OCI-LY7 (cell line): ENCODE measurements around the gene RALGAPA2.

Experiments
- EZH2phosphoT487 ChIP-seq: fragments of 200-600 bp; sonication (generic); IDR thresholded peaks from 2 replicates; pipeline ENCODE4 v1.6.1; 2018; ENCODE audit warnings: low read depth, borderline replicate concordance, mild to moderate bottlenecking, mixed run types, antibody characterized with exemption, low read length, moderate library complexity, mixed read lengths
- TF ChIP-seq, protein P1 (sequence below): fragments of 200-600 bp; sonication (generic); conservative IDR thresholded peaks from 2 replicates; pipeline ENCODE4 v1.5.1; 2014; ENCODE audit warnings: mild to moderate bottlenecking, antibody characterized with exemption, low read length, moderate library complexity, mixed read lengths

DNA sequence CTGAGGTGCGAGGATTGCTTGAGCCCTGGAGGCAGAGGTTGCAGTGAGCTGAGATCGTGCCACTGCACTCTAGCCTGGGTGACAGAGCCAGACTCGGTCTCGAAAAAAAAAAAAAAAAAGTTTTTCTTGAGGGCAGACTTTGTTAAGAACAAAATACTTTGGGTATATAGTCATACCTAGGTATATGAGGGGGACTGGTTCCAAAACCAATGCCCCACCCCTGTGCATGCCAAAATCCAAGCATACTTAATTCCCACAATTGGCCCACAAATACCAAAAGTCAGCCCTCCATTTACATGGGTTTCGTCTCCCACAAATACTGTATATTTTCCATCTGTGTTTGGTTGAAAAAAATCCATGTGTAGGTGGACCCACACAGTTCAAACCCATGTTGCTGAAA lies 224.6 kb downstream of the RALGAPA2 start:
- TF ChIP-seq, protein P1, sequence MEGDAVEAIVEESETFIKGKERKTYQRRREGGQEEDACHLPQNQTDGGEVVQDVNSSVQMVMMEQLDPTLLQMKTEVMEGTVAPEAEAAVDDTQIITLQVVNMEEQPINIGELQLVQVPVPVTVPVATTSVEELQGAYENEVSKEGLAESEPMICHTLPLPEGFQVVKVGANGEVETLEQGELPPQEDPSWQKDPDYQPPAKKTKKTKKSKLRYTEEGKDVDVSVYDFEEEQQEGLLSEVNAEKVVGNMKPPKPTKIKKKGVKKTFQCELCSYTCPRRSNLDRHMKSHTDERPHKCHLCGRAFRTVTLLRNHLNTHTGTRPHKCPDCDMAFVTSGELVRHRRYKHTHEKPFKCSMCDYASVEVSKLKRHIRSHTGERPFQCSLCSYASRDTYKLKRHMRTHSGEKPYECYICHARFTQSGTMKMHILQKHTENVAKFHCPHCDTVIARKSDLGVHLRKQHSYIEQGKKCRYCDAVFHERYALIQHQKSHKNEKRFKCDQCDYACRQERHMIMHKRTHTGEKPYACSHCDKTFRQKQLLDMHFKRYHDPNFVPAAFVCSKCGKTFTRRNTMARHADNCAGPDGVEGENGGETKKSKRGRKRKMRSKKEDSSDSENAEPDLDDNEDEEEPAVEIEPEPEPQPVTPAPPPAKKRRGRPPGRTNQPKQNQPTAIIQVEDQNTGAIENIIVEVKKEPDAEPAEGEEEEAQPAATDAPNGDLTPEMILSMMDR: no peak
- TF ChIP-seq EZH2phosphoT487: no peak
